HFF-Myc (cell line): ENCODE results near the gene TSPAN18.
A peak's percentile ranks its signal among the peaks of the same experiment; 100 is the strongest.

Experiments
- DNase-seq: peaks from one replicate; pipeline ENCODE4 v3.0.0-alpha.2; 2011; ENCODE audit warnings: low read depth; ENCODE audit errors: extremely low read depth
- H3K4me3 ChIP-seq: replicated peaks from 2 replicates; pipeline ENCODE4 v1.5.1; 2011; ENCODE audit warnings: low read depth, mild to moderate bottlenecking, control low read depth, low read length
- CTCF ChIP-seq: IDR thresholded peaks from 2 replicates; pipeline ENCODE4 v1.5.1; 2012; ENCODE audit warnings: mild to moderate bottlenecking, low read depth, low read length, control low read depth; ENCODE audit errors: missing control alignments

TSPAN18 gene

GRCh38 chr11:44954051-44954906 lies 227.5 kb downstream of the TSPAN18 start:
- H3K4me3 ChIP-seq = no peak overlapping the region

GRCh38 chr11:44955015-44955738 lies 228.4 kb downstream of the TSPAN18 start:
- no peak for TF ChIP-seq CTCF
- peak; percentile 44 for DNase-seq
- H3K4me3 ChIP-seq = no peak overlapping the region

More at GRCh38 chr11:44954051-44954906, 227.5 kb downstream of the TSPAN18 start:
- no peak for TF ChIP-seq CTCF
- DNase-seq = no peak

- DNase-seq = no peak
- no peak for TF ChIP-seq CTCF
- no peak overlapping the region for H3K4me3 ChIP-seq
Observed at GRCh38 chr11:44957040-44957515, 230.3 kb downstream of the TSPAN18 start.

GRCh38 chr11:44957776-44958564 lies 231.2 kb downstream of the TSPAN18 start:
- DNase-seq = no peak
- no peak for TF ChIP-seq CTCF
- no peak overlapping the region for H3K4me3 ChIP-seq

GRCh38 chr11:44959064-44959463 lies 232.3 kb downstream of the TSPAN18 start:
- no peak for DNase-seq
- TF ChIP-seq CTCF = no peak
- no peak overlapping the region for H3K4me3 ChIP-seq

GRCh38 chr11:44960200-44960845 lies 233.6 kb downstream of the TSPAN18 start:
- TF ChIP-seq CTCF = no peak
- no peak for DNase-seq
- H3K4me3 ChIP-seq = no peak overlapping the region
